Liver (tissue), 9 donors: ENCODE measurements around the gene ETS2. TPM values are rescaled to one million over a fixed set of nuclear protein-coding genes. Genes with fewer than 3 reads are reported as not detected.

Experiments
- DNase-seq: peaks from one replicate; pipeline ENCODE4 v3.0.0-alpha.2; 2017; ENCODE audit warnings: low spot score
- H3K27ac ChIP-seq, 2 donors: one replicate each; pipeline ENCODE4 v1.7.0; 2013; ENCODE audit warnings: inconsistent platforms in 2 of 2, low read length in 2 of 2, control low read depth in 1 of 2, low read depth in 1 of 2, mild to moderate bottlenecking in 1 of 2
- H3K27me3 ChIP-seq, 4 donors: one replicate each; pipeline versions ENCODE4 v1.6.1 to v1.7.0; 2013; ENCODE audit warnings: low read length in 3 of 4, inconsistent platforms in 1 of 4, mild to moderate bottlenecking in 1 of 4, moderate library complexity in 1 of 4; ENCODE audit not compliant: control insufficient read depth in 4 of 4, insufficient read depth in 4 of 4
- H3K36me3 ChIP-seq, 4 donors: one replicate each; pipeline versions ENCODE4 v1.6.1 to v1.7.0; 2013; ENCODE audit warnings: low read length in 3 of 4, mild to moderate bottlenecking in 3 of 4, low read depth in 1 of 4, moderate library complexity in 1 of 4; ENCODE audit not compliant: control insufficient read depth in 4 of 4, insufficient read depth in 3 of 4
- H3K4me1 ChIP-seq, 4 donors: one replicate each; pipeline versions ENCODE4 v1.6.1 to v1.7.0; 2013; ENCODE audit warnings: low read length in 3 of 4, mild to moderate bottlenecking in 3 of 4, moderate library complexity in 1 of 4; ENCODE audit not compliant: control insufficient read depth in 4 of 4, insufficient read depth in 4 of 4
- H3K4me3 ChIP-seq, 3 donors: one replicate each; pipeline versions ENCODE4 v1.6.1 to v1.7.0; 2013; ENCODE audit warnings: low read length in 3 of 3, control low read depth in 1 of 3, low read depth in 1 of 3, mild to moderate bottlenecking in 1 of 3
- H3K9ac ChIP-seq, 2 donors: one replicate each; pipeline ENCODE4 v1.7.0; 2013; ENCODE audit warnings: low read length in 2 of 2, mild to moderate bottlenecking in 2 of 2, moderate library complexity in 2 of 2, control low read depth in 1 of 2, low read depth in 1 of 2
- H3K9me3 ChIP-seq, 4 donors: one replicate each; pipeline versions ENCODE4 v1.6.1 to v1.7.0; 2013; ENCODE audit warnings: low read length in 3 of 4; ENCODE audit not compliant: control insufficient read depth in 4 of 4
- ATF3 ChIP-seq: IDR thresholded peaks from 2 replicates; pipeline ENCODE4 v1.6.1; 2016; ENCODE audit warnings: antibody characterized with exemption
- CTCF ChIP-seq: fragments of 150-350 bp; IDR thresholded peaks from 2 replicates; pipeline ENCODE4 v1.5.1; 2017; ENCODE audit warnings: improper control_type of control experiment, low read depth, low read length; ENCODE audit not compliant: missing input control
- EGR1 ChIP-seq, 2 donors: IDR thresholded peaks; 2 replicates each; pipeline ENCODE4 v1.6.1; 2016 to 2018; ENCODE audit warnings: antibody characterized with exemption in 2 of 2, low read depth in 2 of 2
- FOXA1 ChIP-seq: IDR thresholded peaks from 2 replicates; pipeline ENCODE4 v1.6.1; 2016; ENCODE audit warnings: antibody characterized with exemption
- FOXA2 ChIP-seq: IDR thresholded peaks from 2 replicates; pipeline ENCODE4 v1.6.1; 2016; ENCODE audit warnings: antibody characterized with exemption
- GABPA ChIP-seq, 2 donors: IDR thresholded peaks in 1 of 2; conservative IDR thresholded peaks in 1 of 2; 2 replicates each; pipeline ENCODE4 v1.6.1; 2016; ENCODE audit warnings: antibody characterized with exemption in 2 of 2, mild to moderate bottlenecking in 1 of 2, moderate library complexity in 1 of 2
- HNF4A ChIP-seq, 2 donors: conservative IDR thresholded peaks; 2 replicates each; pipeline ENCODE4 v1.6.1; 2016; ENCODE audit warnings: antibody characterized with exemption in 2 of 2, mild to moderate bottlenecking in 2 of 2
- HNF4G ChIP-seq: IDR thresholded peaks from 2 replicates; pipeline ENCODE4 v1.6.1; 2016; ENCODE audit warnings: antibody characterized with exemption
- JUND ChIP-seq, 2 donors: IDR thresholded peaks; 2 replicates each; pipeline ENCODE4 v1.6.1; 2016; ENCODE audit warnings: antibody characterized with exemption in 2 of 2
- MAX ChIP-seq: IDR thresholded peaks from 2 replicates; pipeline ENCODE4 v1.6.1; 2016; ENCODE audit warnings: antibody characterized with exemption
- NR2F2 ChIP-seq: IDR thresholded peaks from 2 replicates; pipeline ENCODE4 v1.6.1; 2016; ENCODE audit warnings: antibody characterized with exemption
- RAD21 ChIP-seq, 2 donors: IDR thresholded peaks; 2 replicates each; pipeline ENCODE4 v1.6.1; 2016; ENCODE audit warnings: antibody characterized with exemption in 2 of 2, mild to moderate bottlenecking in 2 of 2
- REST ChIP-seq: IDR thresholded peaks from 2 replicates; pipeline ENCODE4 v1.6.1; 2016; ENCODE audit warnings: antibody characterized with exemption, mild to moderate bottlenecking
- RXRA ChIP-seq, 2 donors: IDR thresholded peaks; 2 replicates each; pipeline ENCODE4 v1.6.1; 2017 to 2018; ENCODE audit warnings: antibody characterized with exemption in 2 of 2, mild to moderate bottlenecking in 1 of 2
- SP1 ChIP-seq: IDR thresholded peaks from 2 replicates; pipeline ENCODE4 v1.6.1; 2018; ENCODE audit warnings: antibody characterized with exemption, mild to moderate bottlenecking
- TAF1 ChIP-seq: conservative IDR thresholded peaks from 2 replicates; pipeline ENCODE4 v1.6.1; 2016; ENCODE audit warnings: antibody characterized with exemption, mild to moderate bottlenecking
- YY1 ChIP-seq: IDR thresholded peaks from 2 replicates; pipeline ENCODE4 v1.6.1; 2016; ENCODE audit warnings: antibody characterized with exemption, mild to moderate bottlenecking
- ZBTB33 ChIP-seq: IDR thresholded peaks from 2 replicates; pipeline ENCODE4 v1.6.1; 2016; ENCODE audit warnings: antibody characterized with exemption
- WGBS: extraction: QIAGEN DNeasy Blood & Tissue Kit; methylation state at CpG from one replicate; pipeline ENCODE4 v1.1.7; 2013; 5-methylcytosine and 5-hydroxymethylcytosine counted together
- polyA plus RNA-seq, 2 donors: library from polyadenylated mRNA; stranded (reverse) in 1 of 2; unstranded in 1 of 2; fragments of 200-250 nt in 1 of 2; fragments of >200 nt in 1 of 2; fragmentation: Nextera tagmentation in 1 of 2; extraction: Ambion mirVana in 1 of 2; gene quantifications; one replicate each; pipeline versions ENCODE4 v1.2.1 to v1.2.3, GENCODE V29; 2013 to 2015
- total RNA-seq, 2 donors: library from RNA; depleted of rRNA; stranded (reverse); fragments of >200 nt; gene quantifications; one replicate each; pipeline ENCODE4 v1.2.3, GENCODE V29; 2014
- donor health status: healthy.
- donor health status: healthy.
- donor health status: healthy.
- donor health status: healthy.
- donor health status: healthy.

ETS2 gene
- total and polyA plus RNA-seq, 4 donors = 20.2 to 90.7 (median 41.8) TPM

GRCh38 chr21:38765056-38765455 lies 40.7 kb upstream of the ETS2 start:
- H3K9me3 ChIP-seq = no peaks in the 10 kb centered on the region
- WGBS = 91% methylated on average over 6 of the region's 6 CpGs
- no peaks in the 10 kb centered on the region for H3K36me3 ChIP-seq
- TF ChIP-seq YY1 = no peak
- TF ChIP-seq SP1 = no peak
- TF ChIP-seq TAF1 = no peak
- TF ChIP-seq JUND (IDR thresholded peaks at IDR 0.05) = no peak
- no peak for TF ChIP-seq FOXA1
- no peak for TF ChIP-seq NR2F2
- TF ChIP-seq MAX = no peak
- TF ChIP-seq ZBTB33 = no peak
- TF ChIP-seq REST = no peak
- TF ChIP-seq FOXA2 = no peak
- no peak for TF ChIP-seq GABPA (IDR thresholded peaks at IDR 0.05 in 1 of 2, conservative IDR thresholded peaks at IDR 0.05 in 1 of 2)
- TF ChIP-seq ATF3 = no peak
- TF ChIP-seq RXRA (IDR thresholded peaks at IDR 0.05) = no peak
- TF ChIP-seq EGR1 (IDR thresholded peaks at IDR 0.05; ENCODE audit: low read depth in 2 of 2) = no peak
- TF ChIP-seq RAD21 (IDR thresholded peaks at IDR 0.05) = no peak
- no peak for TF ChIP-seq HNF4A (conservative IDR thresholded peaks at IDR 0.05)
- TF ChIP-seq CTCF = no peak
- no peak for TF ChIP-seq HNF4G
- H3K27ac ChIP-seq = no peak overlapping the region
- no peak for DNase-seq
- H3K4me1 ChIP-seq = peaks cover 0 to 4% (median 1%) of the 10 kb centered on the region in 4 donors
- H3K4me3 ChIP-seq = no peak overlapping the region
- H3K27me3 ChIP-seq = no peaks in the 10 kb centered on the region
- no peak overlapping the region for H3K9ac ChIP-seq
